SIG-M5 (cell line): ENCODE data around the gene ADORA1.

Experiments used
- DNase-seq: peaks from one replicate; lab custom pipeline; 2025; lab: John Stamatoyannopoulos, UW

The ADORA1 gene

GRCh38 chr1:203173011-203173555 is 45.6 kb downstream of the ADORA1 start:
- no peak for DNase-seq

- DNase-seq: no peak
These were observed 46.0 kb downstream of the ADORA1 start for GRCh38 chr1:203173566-203173965.

DNA sequence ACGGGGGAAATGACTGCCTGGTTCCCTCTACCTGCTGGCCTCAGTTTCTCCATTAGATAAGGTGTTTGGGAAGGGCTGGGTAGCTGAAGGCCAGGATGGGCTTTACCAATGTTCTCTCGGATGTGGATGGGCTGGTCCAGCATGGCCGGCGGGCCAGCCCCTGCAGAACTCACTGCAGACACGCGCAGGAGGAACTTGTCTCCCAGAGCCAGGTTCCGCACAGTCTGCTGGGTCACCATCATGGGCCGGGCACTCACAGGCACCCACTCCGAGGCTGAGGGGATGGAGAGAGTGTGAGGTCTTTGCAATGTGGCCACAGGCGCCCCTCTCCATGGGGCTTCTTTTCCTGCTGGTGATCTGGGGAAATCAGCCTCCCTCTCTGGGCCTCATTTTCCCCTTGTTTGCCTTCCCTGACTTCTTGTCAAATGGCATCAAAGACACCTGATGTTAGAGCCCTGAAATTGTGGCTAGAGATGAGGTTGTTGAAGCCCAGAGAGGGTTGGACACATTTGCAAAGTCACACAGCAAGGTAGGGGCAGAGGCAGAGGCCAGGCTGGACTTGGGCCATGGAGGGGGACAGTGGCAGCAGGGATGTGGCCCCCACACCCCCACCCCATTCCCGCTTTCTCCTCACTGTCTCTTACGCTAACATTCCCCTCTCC is 46.9 kb downstream of the ADORA1 start:
- no peak for DNase-seq

DNA sequence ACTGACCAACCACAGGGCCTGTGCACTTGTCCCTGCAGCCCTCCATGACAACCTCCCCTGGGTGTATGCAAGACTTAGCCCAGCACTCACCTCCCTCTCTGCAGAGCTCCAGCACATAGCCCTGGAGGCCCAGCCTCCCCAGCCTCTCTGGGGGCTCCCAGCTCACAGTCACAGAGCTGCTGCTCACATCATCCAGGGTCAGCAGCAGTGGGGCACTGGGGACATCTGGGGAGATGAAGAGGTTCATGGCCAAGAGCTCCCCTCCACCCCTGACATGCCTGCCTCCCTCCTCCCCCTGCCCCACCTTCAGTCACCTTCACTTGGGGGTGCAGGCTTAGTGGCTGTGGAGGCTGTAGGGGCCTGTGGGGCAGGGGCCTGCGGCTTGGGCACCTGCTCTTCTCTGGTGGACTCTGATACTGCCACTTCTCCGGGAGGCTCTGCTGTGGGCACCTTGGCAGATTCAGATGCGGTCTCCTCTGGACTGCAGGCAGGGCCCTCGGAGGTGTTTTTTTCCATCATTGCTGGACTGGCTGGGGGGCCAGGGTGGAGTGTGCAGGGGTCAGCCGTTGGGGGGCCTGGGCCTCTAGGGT is 47.8 kb downstream of the ADORA1 start, which contains the start of gene MYBPH:
Gene MYBPH (minus strand): TSS at position 590 of the 590 bp plus-strand sequence. CDS start 71 bp downstream, at position 519.
- no peak for DNase-seq

DNA sequence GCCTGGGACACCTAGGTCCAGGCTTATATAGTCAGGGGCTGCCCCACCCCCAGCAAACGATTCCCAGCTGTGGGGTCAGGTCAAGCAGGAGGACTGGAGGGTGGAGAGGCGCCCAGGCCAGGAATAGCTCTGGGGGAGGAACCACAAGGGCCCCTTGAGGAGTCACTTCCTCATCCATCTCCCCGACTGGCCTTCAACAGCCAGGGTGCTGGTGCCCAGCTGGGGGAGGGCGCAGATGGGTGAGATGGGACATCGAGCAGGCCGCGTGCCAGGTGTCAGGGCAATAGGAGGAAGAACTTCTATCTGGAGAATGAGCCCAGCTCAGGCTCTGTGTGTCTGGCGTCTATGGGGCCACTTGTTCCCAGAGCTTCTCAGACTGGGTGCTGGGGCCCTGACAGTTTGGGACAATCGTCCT is 48.3 kb downstream of the ADORA1 start:
- DNase-seq: no peak

DNA sequence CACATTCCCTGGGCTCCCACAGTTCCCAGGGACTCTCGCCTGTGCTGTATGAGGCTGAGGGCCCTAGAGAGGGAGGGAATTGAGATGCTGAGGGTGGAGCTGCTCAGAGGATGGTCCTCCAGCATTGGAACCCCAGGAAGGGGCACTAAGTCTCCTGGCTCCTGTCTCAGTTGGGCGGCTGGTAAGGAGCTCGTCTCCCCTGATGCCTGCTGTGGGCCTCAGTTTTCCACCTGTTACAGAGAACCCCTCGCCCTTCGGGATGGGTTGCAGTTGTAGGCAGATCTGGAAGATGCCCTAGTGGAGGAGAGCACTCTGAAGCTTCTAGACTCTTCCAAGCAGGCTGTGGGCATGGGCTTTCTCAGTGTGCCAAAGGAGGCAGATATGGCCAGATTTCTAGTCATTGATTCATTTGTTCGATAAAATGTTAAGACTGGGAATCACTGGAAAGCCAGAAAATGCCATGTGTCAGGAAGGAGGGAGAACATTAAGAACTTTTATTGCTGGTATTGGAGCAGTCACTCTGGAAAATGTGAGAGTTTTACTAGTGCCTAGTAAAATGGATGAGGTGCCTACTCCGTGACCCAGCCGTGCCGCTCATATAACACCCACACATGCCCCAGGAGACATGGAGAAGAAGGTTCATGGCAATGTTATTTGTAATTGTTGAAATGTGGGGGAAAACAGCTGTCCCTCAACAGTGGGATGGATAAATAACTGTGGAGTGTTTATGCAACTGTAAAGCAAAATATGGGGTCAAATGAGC is 48.9 kb downstream of the ADORA1 start:
- no peak for DNase-seq

GRCh38 chr1:203177036-203177405 is 49.5 kb downstream of the ADORA1 start:
- DNase-seq: no peak

- no peak for DNase-seq
These were observed 50.0 kb downstream of the ADORA1 start for GRCh38 chr1:203177470-203178039.

GRCh38 chr1:203178083-203178482 is 50.6 kb downstream of the ADORA1 start:
- DNase-seq: no peak

DNA sequence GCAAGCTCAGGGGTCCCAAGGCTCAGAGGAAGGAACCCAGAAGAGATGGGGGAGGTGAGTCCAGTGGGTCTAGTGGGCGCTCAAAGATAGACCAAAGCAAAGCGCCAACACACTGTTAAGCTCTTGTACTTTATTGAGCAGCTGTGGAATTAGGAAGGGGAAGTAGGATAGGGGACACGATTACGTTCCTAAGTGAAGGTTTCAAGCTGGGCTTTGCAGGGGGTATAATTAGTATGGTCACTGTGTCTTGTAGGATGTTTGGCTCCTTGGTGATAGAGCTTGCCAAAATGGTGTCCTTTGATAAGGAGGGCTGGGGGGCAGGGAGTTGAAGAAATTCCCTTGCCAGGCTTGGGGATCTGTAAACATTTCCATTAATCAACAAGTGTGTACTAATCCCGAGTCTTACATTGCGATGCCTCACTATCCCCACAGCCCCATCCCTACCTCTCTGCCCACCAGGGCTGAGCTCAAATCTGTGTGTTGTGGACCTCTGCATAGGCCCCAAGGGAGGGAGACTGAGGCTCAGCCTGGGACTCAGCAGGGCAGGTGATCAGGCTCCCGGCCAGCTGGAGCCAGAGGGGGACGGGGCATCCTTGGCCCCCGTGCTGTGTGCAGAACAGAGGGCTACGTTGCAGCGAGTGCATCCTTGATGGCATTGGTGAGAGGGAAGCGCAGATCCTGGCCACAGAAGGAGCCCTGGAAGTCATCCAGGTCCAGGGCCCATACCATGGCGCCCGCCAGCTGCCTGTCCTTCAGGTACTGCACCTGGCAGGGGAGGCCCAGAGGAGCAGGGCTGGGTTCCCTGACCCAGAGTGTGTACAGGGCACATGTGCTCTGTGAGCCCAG is 51.5 kb downstream of the ADORA1 start:
- no peak for DNase-seq

DNA sequence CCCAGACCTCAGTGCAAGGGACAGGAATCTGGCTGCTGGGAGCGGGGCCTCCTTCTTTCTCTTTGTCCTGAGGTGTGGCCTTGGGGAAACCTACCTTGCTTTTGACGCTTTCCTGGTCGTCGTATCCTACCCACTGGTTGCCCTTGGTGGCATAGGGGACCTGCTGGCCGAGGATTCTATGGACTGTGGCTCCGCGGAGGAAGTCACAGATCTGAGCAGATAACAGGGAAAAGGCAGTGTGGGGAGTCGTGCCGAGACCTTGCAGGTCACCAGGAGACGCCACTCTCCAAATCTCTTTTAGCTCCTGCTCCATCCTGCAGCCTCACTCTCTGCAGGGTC is 52.1 kb downstream of the ADORA1 start:
- no peak for DNase-seq

DNA sequence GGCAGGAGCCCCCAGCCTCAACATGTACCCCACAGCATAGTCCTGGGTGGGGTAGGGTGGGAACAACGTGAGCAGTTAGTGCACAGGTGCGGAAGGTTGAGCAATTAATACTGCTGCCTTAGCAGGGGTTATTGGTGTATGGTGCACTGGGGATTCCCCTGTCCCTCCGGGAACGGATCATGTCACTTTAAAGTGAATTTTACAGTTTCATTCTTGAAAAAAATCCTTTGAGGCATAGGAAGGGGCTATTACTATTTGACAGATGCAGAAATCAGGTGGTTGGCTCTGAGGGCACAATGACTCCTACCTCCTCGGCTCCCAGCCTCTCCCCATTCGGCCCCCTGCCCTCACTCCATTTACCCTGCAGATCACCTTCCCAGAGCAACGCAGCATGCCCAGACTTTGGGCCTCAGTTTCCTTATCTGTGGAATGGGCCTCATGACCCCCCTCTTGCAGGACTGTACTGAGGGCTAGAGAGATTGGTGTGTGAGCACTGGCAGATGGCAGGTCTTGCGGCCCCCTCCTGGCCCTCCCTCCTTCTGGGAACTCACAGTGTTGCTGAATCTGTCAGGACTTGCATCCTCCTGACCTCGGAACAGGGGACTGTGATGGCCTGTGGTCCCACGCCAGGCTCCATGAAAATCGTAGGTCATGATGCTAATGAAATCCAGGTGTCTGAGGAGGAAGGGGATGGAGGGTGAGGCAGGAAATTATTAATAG is 53.2 kb downstream of the ADORA1 start:
- DNase-seq: no peak

DNA sequence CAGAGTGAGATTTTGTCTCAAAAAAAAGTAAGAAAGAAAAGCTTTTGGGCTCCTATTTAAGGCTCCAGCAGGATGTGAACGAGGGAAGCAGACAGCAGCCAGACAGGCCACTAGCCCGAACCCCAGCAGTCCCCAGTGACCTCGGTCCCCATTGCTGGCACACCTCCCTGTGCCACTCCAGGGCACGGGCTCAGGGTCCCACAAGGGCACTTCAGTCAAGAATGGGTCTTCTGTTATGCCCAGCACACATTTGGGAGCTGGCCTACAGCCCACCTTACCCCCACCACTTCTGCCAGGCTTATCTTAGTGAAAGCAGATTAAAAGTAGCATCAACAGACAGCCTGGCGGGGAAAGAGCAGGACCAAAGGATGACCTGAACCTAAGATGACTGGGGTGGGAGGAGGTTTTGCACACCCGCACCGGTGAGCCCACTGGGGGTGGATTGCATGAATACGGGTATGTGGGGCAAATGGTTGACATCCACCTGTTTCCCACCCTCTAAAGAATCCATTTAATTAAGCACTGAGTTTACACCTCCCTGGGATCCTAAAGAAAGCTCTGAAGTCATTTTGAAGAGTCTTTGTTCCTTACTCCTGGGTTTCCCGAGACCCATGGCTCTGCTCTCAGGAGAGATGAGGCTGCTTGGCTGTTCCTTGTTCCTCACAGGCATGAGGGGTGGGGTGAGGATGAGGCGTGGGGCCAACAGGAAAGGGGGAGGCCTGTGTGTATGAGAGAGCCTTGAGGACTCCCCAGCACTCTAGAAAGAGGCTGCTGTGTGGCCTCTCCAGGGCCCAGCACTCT is 54.3 kb downstream of the ADORA1 start:
- no peak for DNase-seq

DNA sequence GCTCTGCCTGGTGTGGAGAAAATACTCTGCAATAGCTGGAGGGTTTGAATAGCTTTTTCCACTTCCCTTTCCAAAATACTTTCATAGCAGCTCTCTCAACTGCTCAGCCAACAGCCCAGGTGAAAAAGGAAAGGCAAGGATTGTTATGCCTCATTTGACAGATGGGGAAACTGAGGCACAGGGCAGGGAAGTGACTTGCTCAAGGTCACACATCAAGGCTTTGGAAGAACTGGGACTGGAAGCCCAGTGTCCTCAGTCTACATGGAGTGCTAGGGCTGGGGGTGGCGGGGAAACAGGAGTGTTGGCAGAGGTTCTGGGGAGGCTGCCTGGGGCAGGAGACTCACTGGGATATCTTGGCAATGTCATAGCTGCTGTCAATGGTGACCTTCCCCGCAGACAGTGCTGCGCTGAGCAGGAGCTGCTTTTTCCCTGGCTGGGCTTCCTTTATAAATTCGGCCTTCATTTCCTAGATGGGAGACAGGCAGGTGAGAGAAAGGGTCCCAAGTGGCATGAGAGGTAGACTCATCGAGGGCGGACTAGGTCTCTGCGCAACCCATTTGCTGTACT is 54.9 kb downstream of the ADORA1 start:
- no peak for DNase-seq

DNA sequence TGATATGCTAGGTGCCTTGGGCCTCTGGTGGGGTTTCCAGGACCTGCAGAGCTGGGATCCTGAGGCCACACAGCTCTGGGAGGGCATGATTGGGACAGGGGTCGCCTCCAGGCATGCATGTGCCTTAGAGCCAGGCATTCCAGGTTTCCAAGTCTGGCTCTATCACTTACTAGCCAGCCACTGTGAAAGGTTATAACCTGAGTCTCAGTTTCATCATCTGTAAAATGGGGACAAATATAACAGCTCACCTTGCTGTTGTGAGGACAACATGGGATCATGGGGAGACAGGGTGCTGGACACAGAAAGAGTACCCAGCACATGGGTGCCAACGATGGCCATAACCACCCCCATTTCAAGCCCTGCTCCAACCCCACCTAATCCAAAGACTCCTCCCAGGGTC is 56.3 kb downstream of the ADORA1 start:
- DNase-seq: no peak

- no peak for DNase-seq
These were observed 56.9 kb downstream of the ADORA1 start for GRCh38 chr1:203184467-203184866.

- no peak for DNase-seq
These were observed 57.5 kb downstream of the ADORA1 start for GRCh38 chr1:203185061-203185461.

GRCh38 chr1:203185585-203185984 is 58.1 kb downstream of the ADORA1 start:
- DNase-seq: no peak

DNA sequence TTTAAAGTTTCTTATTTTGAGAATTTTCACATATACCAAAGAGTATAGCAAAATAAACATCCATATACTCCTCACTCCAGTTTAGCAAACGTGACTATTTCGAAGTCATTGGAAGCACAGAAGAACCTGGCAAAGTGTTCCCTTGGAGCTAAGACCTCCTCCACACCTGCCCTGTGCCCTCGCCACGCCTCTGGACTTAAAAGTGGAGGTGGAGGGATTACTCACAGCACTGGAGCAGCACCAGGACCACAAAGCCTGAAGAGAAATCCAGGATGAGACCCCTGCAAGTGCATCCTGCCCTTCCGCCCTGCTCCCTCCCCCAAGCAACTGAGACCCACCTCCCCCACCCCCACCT is 58.5 kb downstream of the ADORA1 start:
- DNase-seq: no peak
